Mesendoderm (in vitro differentiated cells): ENCODE results near the gene MEGF9.

Experiments used
- DNase-seq: peaks from one replicate; pipeline ENCODE4 v3.0.0; 2013
- H2AK5ac ChIP-seq: 2 replicates; pipeline ENCODE4 v1.6.1; 2013; ENCODE audit warnings: low read length, inconsistent platforms
- H2BK120ac ChIP-seq: 2 replicates; pipeline ENCODE4 v1.6.1; 2013; ENCODE audit warnings: low read depth, mild to moderate bottlenecking, low read length, moderate library complexity, mixed read lengths
- H2BK15ac ChIP-seq: replicated peaks from 2 replicates; pipeline ENCODE4 v1.6.1; 2013; ENCODE audit warnings: low read depth, mild to moderate bottlenecking, moderate library complexity
- H2BK5ac ChIP-seq: 2 replicates; pipeline ENCODE4 v1.6.1; 2013; ENCODE audit warnings: low read length, inconsistent platforms
- H3K18ac ChIP-seq: 2 replicates; pipeline ENCODE4 v1.6.1; 2013; ENCODE audit warnings: mild to moderate bottlenecking, low read length, mixed read lengths
- H3K23ac ChIP-seq: one replicate; pipeline ENCODE4 v1.6.1; 2013; ENCODE audit warnings: low read length
- H3K27ac ChIP-seq: 2 replicates; pipeline ENCODE4 v1.5.1; 2013; ENCODE audit warnings: low read depth, mild to moderate bottlenecking, inconsistent platforms, low read length, moderate library complexity
- H3K27me3 ChIP-seq: 2 replicates; pipeline ENCODE4 v1.6.1; 2013; ENCODE audit warnings: low read length, control low read depth, mild to moderate bottlenecking, inconsistent platforms; ENCODE audit not compliant: insufficient read depth, poor library complexity
- H3K36me3 ChIP-seq: 2 replicates; pipeline ENCODE4 v1.6.1; 2013; ENCODE audit warnings: low read length, inconsistent platforms; ENCODE audit not compliant: control insufficient read depth, insufficient read depth
- H3K4ac ChIP-seq: one replicate; pipeline ENCODE4 v1.6.1; 2013; ENCODE audit warnings: low read depth, mild to moderate bottlenecking, low read length, moderate library complexity
- H3K4me1 ChIP-seq: 2 replicates; pipeline ENCODE4 v1.6.1; 2013; ENCODE audit warnings: low read depth, low read length, inconsistent platforms; ENCODE audit not compliant: control insufficient read depth
- H3K4me2 ChIP-seq: 2 replicates; pipeline ENCODE4 v1.6.1; 2013; ENCODE audit warnings: low read length
- H3K4me3 ChIP-seq: 2 replicates; pipeline ENCODE4 v1.5.1; 2013; ENCODE audit warnings: mild to moderate bottlenecking, low read length
- H3K56ac ChIP-seq: one replicate; pipeline ENCODE4 v1.6.1; 2013; ENCODE audit warnings: low read length
- H3K79me1 ChIP-seq: 2 replicates; pipeline ENCODE4 v1.6.1; 2013; ENCODE audit warnings: low read length, inconsistent platforms
- H3K79me2 ChIP-seq: 2 replicates; pipeline ENCODE4 v1.6.1; 2013; ENCODE audit warnings: mild to moderate bottlenecking, low read length; ENCODE audit not compliant: control insufficient read depth, insufficient read depth
- H3K9ac ChIP-seq: 2 replicates; pipeline ENCODE4 v1.6.1; 2013; ENCODE audit warnings: low read length, inconsistent platforms
- H4K5ac ChIP-seq: one replicate; pipeline ENCODE4 v1.6.1; 2013; ENCODE audit warnings: low read length
- H4K8ac ChIP-seq: one replicate; pipeline ENCODE4 v1.6.1; 2013; ENCODE audit warnings: low read depth, mild to moderate bottlenecking, control low read depth, low read length, moderate library complexity
- WGBS: extraction: QIAGEN DNeasy Blood & Tissue Kit; methylation state at CpG from one replicate; pipeline ENCODE4 v1.1.7; 2013; ENCODE audit warnings: low lambda C conversion rate, missing lambda C conversion rate; ENCODE audit not compliant: insufficient coverage; ENCODE audit errors: extremely low coverage; 5-methylcytosine and 5-hydroxymethylcytosine counted together

MEGF9 gene

GRCh38 chr9:120567874-120568273 is 146.4 kb downstream of the MEGF9 start:
- no peaks in the 10 kb centered on the region for H3K4me1 ChIP-seq
- no peak overlapping the region for H3K27ac ChIP-seq
- no peak overlapping the region for H3K56ac ChIP-seq
- no peak overlapping the region for H3K23ac ChIP-seq
- H2AK5ac ChIP-seq: no peak overlapping the region
- H2BK120ac ChIP-seq: no peak overlapping the region
- H4K5ac ChIP-seq: no peak overlapping the region
- no peak overlapping the region for H3K4me3 ChIP-seq
- H2BK15ac ChIP-seq: no peak overlapping the region
- H3K18ac ChIP-seq: no peak overlapping the region
- no CpG with 5 or more reads among the region's 4 CpGs for WGBS
- H4K8ac ChIP-seq: no peak overlapping the region
- no peak overlapping the region for H3K4ac ChIP-seq
- no peak for DNase-seq
- no peaks in the 10 kb centered on the region for H3K27me3 ChIP-seq
- H3K36me3 ChIP-seq: peaks cover 11% of the 10 kb centered on the region
- peaks cover 9% of the 10 kb centered on the region for H3K79me1 ChIP-seq
- no peak overlapping the region for H2BK5ac ChIP-seq
- H3K9ac ChIP-seq: no peak overlapping the region
- H3K4me2 ChIP-seq: no peak overlapping the region
- peaks cover 9% of the 10 kb centered on the region for H3K79me2 ChIP-seq

DNA sequence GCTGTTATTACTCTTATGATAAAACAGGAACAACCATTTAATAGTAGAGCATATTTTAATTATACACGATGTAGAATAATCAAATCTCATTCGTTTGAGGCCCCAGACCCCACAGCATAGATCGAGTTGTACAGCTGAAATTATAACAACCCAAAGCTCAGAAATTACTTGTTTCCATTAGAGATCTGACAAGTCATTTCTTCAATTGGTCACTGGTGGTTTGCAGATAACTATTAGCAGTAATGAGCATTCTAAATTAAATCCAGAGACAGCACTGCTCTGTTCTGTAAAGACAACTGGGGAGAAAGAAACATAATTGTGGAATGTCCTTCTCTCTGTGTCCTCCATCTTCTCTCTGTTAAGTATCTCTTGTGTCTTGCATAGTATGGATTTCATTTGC is 147.2 kb downstream of the MEGF9 start:
- Histone ChIP-seq H3K4me3 (no peak overlapping the region), H3K4me1 (no peaks in the 10 kb centered on the region), H2AK5ac (no peak overlapping the region), H3K27me3 (no peaks in the 10 kb centered on the region), H3K56ac (no peak overlapping the region), H3K79me1 (peaks cover 6% of the 10 kb centered on the region), H3K4ac (no peak overlapping the region), H3K79me2 (peaks cover 6% of the 10 kb centered on the region), H2BK15ac (no peak overlapping the region), H3K27ac (no peak overlapping the region), H3K36me3 (peaks cover 11% of the 10 kb centered on the region), H3K4me2 (no peak overlapping the region), H3K23ac (no peak overlapping the region), H2BK120ac (no peak overlapping the region), H2BK5ac (no peak overlapping the region), H3K18ac (no peak overlapping the region), H3K9ac (no peak overlapping the region), H4K8ac (no peak overlapping the region), H4K5ac (no peak overlapping the region)
- WGBS: no CpG with 5 or more reads among the region's 3 CpGs
- no peak for DNase-seq

- H3K9ac ChIP-seq: no peak overlapping the region
- no peak overlapping the region for H4K8ac ChIP-seq
- no CpG with 5 or more reads among the region's 3 CpGs for WGBS
- H3K4ac ChIP-seq: no peak overlapping the region
- H3K79me1 ChIP-seq: peaks cover 6% of the 10 kb centered on the region
- no peak overlapping the region for H2AK5ac ChIP-seq
- H4K5ac ChIP-seq: no peak overlapping the region
- no peak overlapping the region for H3K27ac ChIP-seq
- H3K4me1 ChIP-seq: no peaks in the 10 kb centered on the region
- H2BK5ac ChIP-seq: no peak overlapping the region
- no peak overlapping the region for H3K4me2 ChIP-seq
- H3K79me2 ChIP-seq: peaks cover 7% of the 10 kb centered on the region
- peaks cover 8% of the 10 kb centered on the region for H3K36me3 ChIP-seq
- no peak for DNase-seq
- no peak overlapping the region for H2BK120ac ChIP-seq
- H3K23ac ChIP-seq: no peak overlapping the region
- H3K18ac ChIP-seq: no peak overlapping the region
- no peak overlapping the region for H3K56ac ChIP-seq
- no peak overlapping the region for H2BK15ac ChIP-seq
- H3K4me3 ChIP-seq: no peak overlapping the region
- no peaks in the 10 kb centered on the region for H3K27me3 ChIP-seq
Measured at GRCh38 chr9:120564589-120564988, 149.7 kb downstream of the MEGF9 start.

GRCh38 chr9:120562861-120563443 is 151.3 kb downstream of the MEGF9 start:
- no peak overlapping the region for H2AK5ac ChIP-seq
- no peaks in the 10 kb centered on the region for H3K4me1 ChIP-seq
- no peak overlapping the region for H3K18ac ChIP-seq
- peaks cover 8% of the 10 kb centered on the region for H3K79me1 ChIP-seq
- H3K27ac ChIP-seq: no peak overlapping the region
- peaks cover 8% of the 10 kb centered on the region for H3K79me2 ChIP-seq
- no peak overlapping the region for H3K56ac ChIP-seq
- no peak overlapping the region for H2BK120ac ChIP-seq
- no peak overlapping the region for H3K4me3 ChIP-seq
- H3K23ac ChIP-seq: no peak overlapping the region
- no peak overlapping the region for H3K4ac ChIP-seq
- H3K27me3 ChIP-seq: no peaks in the 10 kb centered on the region
- no peak overlapping the region for H3K9ac ChIP-seq
- H3K4me2 ChIP-seq: no peak overlapping the region
- H3K36me3 ChIP-seq: peaks cover 2% of the 10 kb centered on the region
- no peak overlapping the region for H2BK5ac ChIP-seq
- no peak overlapping the region for H2BK15ac ChIP-seq
- DNase-seq: no peak
- H4K5ac ChIP-seq: no peak overlapping the region
- WGBS: no CpG with 5 or more reads among the region's 8 CpGs
- no peak overlapping the region for H4K8ac ChIP-seq

DNA sequence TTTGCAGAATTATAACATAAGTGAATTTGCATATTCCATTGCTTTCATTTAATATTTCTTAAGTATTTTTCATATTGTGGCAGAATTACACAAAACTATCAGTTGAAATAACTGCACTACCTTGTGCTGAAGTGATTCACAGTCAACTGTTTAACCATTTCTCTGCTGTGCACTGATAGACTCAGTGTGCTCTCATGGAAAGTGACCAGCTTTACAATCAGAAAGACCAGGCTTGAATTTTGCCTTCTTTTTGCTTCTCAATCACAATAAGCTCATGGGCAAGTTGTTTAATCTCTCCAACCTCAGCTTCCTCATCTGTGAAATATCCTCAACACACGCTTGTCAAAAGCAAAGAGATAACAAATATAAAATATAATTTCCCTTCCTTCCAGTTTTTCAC is 152.6 kb downstream of the MEGF9 start:
- H3K36me3 ChIP-seq: peaks cover 5% of the 10 kb centered on the region
- WGBS: no CpG with 5 or more reads among the region's 1 CpG

DNA sequence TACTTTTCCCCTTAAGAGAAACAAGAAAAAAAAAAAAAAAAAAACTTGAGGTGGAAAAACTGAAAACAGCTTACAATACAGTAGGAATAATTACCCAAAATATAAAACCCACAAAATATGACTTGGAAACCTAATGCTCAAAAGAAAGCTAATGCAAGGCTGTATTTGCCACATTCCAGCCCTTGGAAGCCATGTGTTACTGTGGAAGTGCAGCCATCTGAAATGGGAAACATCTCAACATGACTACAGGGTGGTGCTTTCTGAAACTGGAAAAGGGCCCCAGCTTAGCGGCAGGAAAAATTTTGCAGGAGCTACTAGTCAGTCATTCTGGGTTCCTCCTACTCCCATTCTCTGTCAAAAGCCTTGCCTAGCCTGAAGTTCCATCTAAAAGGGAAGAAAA is 154.7 kb downstream of the MEGF9 start:
- Histone ChIP-seq H3K4me1 (no peaks in the 10 kb centered on the region), H3K79me1 (peaks cover 10% of the 10 kb centered on the region), H3K4ac (no peak overlapping the region), H3K9ac (no peak overlapping the region), H4K5ac (no peak overlapping the region), H3K4me3 (no peak overlapping the region), H2BK15ac (no peak overlapping the region), H3K4me2 (no peak overlapping the region), H2AK5ac (no peak overlapping the region), H4K8ac (no peak overlapping the region), H3K79me2 (peaks cover 7% of the 10 kb centered on the region), H3K27ac (no peak overlapping the region), H3K36me3 (peaks cover 3% of the 10 kb centered on the region), H3K18ac (no peak overlapping the region), H3K23ac (no peak overlapping the region), H2BK5ac (no peak overlapping the region), H3K27me3 (no peaks in the 10 kb centered on the region), H3K56ac (no peak overlapping the region), H2BK120ac (no peak overlapping the region)
- no peak for DNase-seq
- WGBS: no CpG with 5 or more reads among the region's 1 CpG

More for the DNA sequence above, 152.6 kb downstream of the MEGF9 start:
- Histone ChIP-seq H3K4ac (no peak overlapping the region), H2BK5ac (no peak overlapping the region), H3K9ac (no peak overlapping the region), H3K4me1 (no peaks in the 10 kb centered on the region), H3K27me3 (no peaks in the 10 kb centered on the region), H3K18ac (no peak overlapping the region), H4K5ac (no peak overlapping the region), H2BK15ac (no peak overlapping the region), H3K4me2 (no peak overlapping the region), H4K8ac (no peak overlapping the region), H3K4me3 (no peak overlapping the region), H3K23ac (no peak overlapping the region), H3K79me1 (peaks cover 10% of the 10 kb centered on the region), H2BK120ac (no peak overlapping the region), H3K79me2 (peaks cover 9% of the 10 kb centered on the region), H3K56ac (no peak overlapping the region), H2AK5ac (no peak overlapping the region), H3K27ac (no peak overlapping the region)
- DNase-seq: no peak
